GM11168 (cell line): Measurements from ENCODE around the gene PLXNA4.

Source experiments
- in situ Hi-C: fragments of 300-500 bp; cut with MboI; formaldehyde crosslinking; loops from one replicate; pipeline ENCODE4 v1.12.0; 2022; ENCODE audit warnings: low sequenced_read_pairs; ENCODE audit not compliant: unreplicated experiment

PLXNA4 gene

GRCh38 chr7:132592231-132592920 is 16.1 kb upstream of the PLXNA4 start:
- in situ Hi-C loops = no loop called here

- in situ Hi-C loops = no loop called here
Measured at GRCh38 chr7:132590162-132590561, 13.9 kb upstream of the PLXNA4 start.

DNA sequence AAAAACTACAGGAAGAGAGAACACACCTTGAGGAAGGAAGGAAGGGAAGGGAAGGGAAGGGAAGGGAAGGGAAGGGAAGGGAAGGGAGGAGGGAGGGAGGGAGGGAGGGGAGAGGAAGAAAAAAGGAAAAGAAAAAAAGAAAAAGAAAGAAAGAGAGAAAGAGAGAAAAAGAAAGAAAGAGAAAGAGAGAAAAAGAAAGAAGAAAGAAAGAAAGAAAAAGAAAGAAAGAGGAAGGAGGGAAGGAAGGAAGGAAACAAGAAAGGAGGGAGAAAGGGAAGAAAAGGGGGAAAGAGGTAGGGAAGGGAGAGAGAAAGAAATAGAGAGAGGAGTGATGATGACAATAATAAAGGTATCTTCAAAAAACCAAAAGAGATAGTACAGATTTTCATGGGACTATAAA is 12.3 kb upstream of the PLXNA4 start:
- in situ Hi-C loops = no loop called here

DNA sequence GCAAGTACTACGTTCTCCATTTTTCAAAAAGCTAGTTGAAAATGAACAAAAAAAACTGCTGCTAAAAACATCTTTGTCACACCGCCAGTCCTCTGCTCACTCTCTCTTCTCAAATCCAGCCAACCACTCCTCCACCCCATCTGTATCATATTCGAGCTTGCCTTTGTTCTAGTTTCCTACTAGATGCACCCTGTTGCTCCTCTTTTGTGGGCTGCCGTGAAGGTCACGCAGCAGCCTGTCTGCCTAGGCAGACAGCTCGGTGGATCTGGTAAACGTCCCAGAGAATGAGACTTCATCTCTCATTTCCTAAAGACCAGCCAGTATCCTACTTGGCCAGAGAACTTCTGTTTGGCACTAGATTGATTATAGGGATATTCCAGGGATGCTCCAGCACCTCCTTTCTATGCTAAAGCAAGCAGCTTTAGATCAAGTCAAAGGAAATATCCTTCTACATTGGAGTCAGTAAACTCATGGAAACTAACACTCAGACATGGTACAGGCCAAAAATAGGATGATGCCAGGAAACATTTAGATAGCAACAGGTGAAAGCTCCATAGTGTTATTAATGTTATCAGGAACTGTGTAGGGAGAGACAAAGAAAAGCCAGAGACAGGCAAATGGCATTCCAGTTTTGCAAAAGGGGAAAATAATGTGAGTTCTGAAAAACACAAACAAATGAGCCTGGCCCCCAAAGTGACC is 8.7 kb upstream of the PLXNA4 start:
- in situ Hi-C loops = no loop called here

DNA sequence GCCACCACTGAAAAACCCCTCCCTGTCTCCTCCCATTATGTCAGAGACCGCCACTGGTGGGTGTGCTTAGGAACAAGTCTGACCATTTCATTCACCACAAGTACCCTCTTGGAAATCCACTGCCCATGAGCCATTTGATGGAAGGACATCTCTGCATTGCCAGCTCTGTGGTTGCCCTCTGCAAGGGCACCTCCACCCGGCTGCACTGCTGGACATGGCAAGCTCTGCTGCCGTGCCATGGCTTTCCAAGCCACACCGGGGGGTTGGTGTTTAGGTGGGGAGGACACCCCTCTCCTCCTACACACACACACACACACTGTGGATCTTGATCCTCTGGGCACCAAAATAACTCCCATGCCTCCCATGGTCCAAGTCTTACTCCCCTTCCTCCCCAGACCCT is 5.2 kb upstream of the PLXNA4 start:
- in situ Hi-C loops = no loop called here

DNA sequence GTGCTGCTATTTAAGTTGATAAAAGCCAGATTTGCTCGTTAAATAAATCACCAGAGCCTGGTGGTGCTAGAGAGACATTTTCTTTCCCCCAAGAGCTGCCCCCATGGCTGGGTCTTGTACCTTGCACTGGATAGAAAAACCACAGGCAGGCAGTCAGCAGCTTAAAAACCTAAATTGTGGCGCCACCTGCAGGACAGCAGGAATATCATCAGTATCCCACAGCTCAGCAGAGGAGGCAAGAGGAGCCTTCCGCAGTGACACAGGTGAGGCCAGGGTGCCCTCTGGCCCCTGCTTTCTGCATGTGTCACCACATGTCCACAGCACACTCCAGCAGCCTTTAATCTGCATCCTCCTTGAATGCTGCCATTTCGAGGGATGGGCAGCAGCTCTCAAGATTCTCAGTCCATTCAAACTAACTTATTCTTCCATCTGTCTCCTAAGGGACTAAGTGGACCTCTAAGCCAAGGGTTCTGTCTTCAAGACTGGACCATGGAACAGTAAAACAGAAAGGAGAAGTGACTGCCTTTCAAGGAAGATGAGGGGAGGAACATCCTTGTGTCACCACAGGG is 4.5 kb upstream of the PLXNA4 start:
- in situ Hi-C loops = no loop called here

GRCh38 chr7:132580277-132580676 is 4.0 kb upstream of the PLXNA4 start:
- in situ Hi-C loops = no loop called here

DNA sequence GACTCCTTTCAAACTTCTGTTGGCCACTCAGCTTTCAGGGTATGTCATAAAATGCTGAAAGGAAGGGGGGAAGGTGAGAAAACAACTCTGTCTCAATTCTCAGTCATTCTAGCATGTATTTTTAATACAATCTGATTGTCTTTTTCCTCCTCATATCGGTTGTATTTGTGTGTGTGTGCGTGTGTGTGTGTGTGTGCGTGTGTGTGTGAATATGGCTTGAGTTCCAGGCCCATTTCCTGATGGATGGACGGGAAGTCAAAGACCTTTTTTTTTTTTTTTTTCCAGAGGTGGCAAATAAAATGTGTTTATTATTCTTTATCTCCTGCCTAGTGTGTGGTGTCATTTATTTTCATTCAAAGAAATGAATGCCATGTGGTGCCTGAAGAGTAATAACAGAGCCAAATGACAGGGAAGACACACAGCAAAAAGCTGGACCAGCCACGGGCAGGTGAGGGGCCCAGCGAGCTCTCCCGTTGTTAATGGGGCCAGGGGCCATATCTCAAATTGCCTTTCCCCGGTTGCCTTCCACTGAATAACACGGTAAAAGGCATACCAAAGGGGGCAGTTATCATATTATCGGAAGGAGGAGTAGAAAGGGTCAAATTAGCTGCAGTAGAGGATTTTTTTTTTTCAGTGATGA is 3.1 kb upstream of the PLXNA4 start:
- in situ Hi-C loops = loop anchor here (10.0 kb wide), 1 partner anchor 275 kb away; no protein-coding TSS in a partner anchor

- in situ Hi-C loops = loop anchor here (10.0 kb wide), 1 partner anchor 274 kb away; no protein-coding TSS in a partner anchor
Measured at GRCh38 chr7:132578826-132579225, 2.6 kb upstream of the PLXNA4 start.

- in situ Hi-C loops = loop anchor here (10.0 kb wide), 1 partner anchor 273 kb away; no protein-coding TSS in a partner anchor
Measured at GRCh38 chr7:132578050-132578370, 1.7 kb upstream of the PLXNA4 start.

DNA sequence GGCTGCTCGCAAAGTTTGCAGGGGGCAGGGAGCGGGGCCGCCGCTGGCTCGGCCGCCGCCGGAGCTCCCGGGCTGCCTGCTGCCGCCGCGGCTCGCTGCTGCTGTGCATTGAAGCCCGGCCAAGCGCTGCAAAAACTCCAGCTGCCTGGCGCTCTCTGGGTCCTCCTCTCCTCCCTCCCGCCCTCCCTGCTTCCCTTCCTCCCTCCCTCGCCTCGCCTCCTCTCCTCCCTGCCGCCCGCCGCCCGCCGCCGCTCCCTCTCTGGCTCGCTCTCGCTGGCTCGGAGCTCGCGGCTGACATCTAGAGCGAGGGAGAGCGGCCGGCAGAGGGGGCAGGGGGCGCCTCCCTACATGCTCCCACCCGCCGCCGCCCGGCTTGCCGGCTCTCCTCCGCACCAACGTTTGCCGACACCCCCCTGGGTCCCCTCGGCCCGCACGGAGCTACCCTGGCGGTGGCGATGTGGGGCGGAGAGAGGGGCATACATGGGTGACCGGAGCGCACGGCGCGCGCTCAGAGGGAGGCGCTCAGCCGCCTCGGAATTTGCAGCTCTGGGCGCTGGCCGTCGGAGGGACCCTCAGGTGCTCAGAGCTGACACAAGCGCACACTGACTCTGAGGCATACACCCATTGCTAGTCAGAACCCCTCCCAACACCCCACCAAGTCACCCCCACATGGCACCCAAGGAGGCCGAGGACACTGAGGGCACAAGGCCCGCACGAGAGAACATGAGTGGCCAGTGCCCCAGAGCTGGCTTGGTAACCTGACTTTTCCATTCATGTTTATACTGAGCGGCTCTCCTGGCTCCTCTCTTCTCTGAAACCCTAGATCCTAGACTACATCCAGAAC is 1.2 kb upstream of the PLXNA4 start:
- in situ Hi-C loops = loop anchor here (10.0 kb wide), 1 partner anchor 273 kb away; no protein-coding TSS in a partner anchor

DNA sequence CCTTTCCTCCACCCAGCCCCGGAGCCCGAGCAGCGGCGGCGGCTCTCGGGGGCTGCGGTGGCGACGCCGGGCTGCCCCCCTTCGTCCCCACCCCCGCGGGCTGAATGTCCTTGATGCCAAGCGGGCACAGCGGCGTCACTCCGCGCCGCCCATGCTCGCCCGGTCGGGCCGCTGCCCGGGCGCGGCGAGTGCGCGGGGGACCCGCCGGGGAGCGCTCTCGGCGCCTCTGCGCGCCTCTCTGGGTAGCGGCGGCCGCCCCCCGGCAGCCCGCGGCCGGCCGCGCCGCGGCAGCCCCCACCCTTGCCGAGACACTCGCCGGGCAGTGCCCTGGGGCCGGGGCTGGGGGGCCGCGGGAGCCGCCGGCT is 433 bp upstream of the PLXNA4 start:
- in situ Hi-C loops = loop anchor here (10.0 kb wide), 1 partner anchor 272 kb away; no protein-coding TSS in a partner anchor

DNA sequence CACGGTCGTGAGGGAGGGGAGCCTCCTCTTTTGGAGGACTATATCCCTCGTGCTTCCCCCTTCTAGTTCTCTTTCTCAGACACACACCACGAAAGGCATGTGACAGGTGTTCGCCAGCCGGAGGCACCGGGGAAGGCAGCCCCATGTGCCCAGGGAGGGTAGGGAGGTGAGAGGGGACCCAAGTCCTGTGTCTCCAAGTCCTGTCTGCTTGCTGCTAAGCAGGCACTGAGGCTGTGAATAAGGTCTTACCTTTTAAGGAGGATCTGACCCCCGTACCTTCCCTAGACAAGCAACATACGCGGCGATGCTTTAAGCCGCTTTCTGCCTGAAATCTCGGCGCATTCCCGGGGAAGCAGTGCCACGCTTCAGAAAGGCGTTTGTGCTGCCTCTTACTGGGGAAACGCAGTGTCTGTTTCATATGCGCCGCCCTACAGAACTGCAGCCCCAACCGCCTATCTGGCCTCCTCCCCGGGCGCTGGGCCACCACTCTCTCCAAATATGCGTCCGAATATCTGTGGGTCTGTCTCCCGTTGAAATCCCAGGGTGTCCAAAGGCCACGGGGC is 770 bp downstream of the PLXNA4 start:
- in situ Hi-C loops = loop anchor here (10.0 kb wide), 1 partner anchor 271 kb away; no protein-coding TSS in a partner anchor

GRCh38 chr7:132574223-132574622 is 2.0 kb downstream of the PLXNA4 start:
- in situ Hi-C loops = loop anchor here (10.0 kb wide), 1 partner anchor 269 kb away; no protein-coding TSS in a partner anchor

DNA sequence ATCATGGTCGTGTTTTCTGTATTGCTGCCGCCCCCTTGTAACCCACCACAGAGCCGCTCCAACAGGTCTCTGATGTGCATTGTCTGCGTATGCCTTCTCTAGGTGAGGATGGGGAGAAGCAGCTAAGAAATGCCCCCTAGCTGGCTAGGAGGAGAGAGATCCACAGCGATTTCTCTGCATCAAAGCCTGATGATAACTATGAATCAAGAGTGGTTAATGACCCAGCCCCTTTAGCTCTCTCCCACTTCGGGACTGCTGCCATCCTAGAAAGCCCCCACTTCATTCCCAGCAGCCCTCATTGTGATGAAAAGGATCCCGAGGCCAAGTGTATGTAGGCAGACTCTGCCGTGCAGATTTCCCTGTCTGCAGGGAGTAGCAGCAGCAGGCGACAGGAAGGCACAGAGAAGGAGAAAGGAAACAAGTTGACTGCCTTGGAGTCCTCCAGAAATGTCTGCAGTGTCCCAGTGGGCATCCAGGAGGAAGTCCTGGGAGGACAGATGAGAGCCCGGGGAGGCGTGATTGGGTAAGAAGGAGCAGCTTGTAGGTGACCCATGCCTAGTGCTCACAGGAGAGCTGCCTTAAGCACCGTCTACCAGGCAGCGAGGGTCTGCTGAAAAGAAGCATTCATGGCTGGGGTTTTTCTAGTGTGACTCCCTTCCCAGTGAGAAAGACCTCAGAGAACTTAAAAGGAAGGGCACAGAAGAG is 2.9 kb downstream of the PLXNA4 start:
- in situ Hi-C loops = loop anchor here (10.0 kb wide), 1 partner anchor 269 kb away; no protein-coding TSS in a partner anchor

GRCh38 chr7:132572526-132572925 is 3.7 kb downstream of the PLXNA4 start:
- in situ Hi-C loops = loop anchor here (10.0 kb wide), 1 partner anchor 268 kb away; no protein-coding TSS in a partner anchor

DNA sequence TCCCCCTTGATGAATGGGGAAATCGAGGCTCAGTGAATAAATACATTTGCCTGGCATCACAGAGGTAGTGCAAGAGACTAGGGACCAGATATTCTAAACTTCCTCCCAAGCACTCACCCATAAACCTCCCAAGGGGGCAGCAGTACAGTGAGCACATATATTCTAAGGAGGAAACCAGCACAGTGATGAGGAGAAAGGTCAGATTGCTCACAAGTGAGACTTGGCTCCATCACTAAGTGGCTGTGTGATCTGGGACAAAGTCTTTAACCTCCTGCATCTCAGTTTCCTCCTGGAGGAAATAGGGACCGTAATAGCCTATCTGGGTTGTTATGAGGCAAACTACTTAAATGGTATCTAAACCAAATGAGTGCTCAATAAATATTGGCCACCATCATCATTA is 4.3 kb downstream of the PLXNA4 start:
- in situ Hi-C loops = loop anchor here (10.0 kb wide), 1 partner anchor 267 kb away; no protein-coding TSS in a partner anchor

DNA sequence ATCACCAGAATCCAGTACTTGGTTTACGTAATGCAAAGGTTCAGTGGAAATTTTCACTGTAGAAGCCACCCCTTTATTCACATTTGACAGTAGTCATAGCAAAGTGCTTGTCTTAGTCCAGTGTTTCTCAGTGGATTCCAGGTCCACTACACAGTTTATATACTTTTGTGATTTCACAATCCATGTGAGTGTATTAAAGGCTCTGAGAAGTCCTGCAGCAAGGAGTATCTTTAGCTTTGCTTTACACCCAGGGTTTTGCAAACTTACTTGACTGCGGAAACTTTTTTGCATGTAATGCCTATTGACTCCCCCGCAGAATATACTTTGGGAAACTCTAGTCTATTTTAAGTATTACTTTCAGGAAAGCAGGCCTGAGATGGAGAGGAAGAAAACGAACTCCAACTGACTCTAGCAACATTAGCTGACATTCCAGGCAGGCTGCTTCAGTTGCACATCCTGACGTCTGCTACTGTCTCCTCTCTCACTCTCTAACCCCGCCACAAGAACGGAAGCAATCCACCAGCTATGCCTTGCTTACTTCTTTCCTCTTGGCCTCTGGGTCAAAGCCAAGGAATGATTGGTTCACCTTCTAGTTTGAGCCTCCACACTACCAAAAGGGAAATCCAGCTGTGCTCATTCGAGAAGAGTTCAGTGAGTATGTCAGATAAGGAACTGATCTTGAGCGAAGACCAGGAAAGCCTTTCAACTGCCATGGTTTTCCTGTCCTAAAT is 6.2 kb downstream of the PLXNA4 start:
- in situ Hi-C loops = loop anchor here (10.0 kb wide), 1 partner anchor 265 kb away; no protein-coding TSS in a partner anchor
